Measurements from ENCODE around the gene ACADL.

Gene ACADL

GRCh38 chr2:210224941-210225672, at the start of gene ACADL:
Gene ACADL, minus strand, starts transcription at chr2:210225447. Its CDS starts 184 bp downstream, at chr2:210225263.
- peak; percentile 3 for DNase-seq (ENCODE audit: low read depth)

GRCh38 chr2:210271300-210271699, 46.1 kb upstream of the ACADL start:
- DNase-seq (ENCODE audit: low read depth), result no peak

DNA sequence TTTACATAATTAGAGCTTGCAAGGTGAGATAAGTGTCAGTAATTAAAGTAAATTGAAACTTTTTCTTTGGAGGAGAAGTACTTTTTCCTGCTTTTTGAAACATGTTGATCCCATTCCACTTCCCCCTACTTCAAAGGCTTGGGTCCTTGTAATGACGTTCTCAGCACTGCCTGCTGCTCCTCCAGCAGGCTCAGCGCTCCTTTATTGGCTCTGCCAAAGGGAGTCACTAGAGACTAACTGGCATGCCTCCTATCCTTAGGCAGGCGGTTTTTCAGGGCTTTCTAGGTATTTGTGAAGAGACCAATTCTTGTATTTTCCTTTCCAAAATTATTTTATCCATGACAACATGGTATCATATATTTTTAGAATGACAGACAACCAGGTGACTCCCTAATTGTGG, 43.9 kb upstream of the ACADL start:
- no peak for DNase-seq (ENCODE audit: low read depth)

- DNase-seq (ENCODE audit: low read depth), result no peak
These were observed 43.0 kb upstream of the ACADL start for GRCh38 chr2:210268281-210268680.

- DNase-seq (ENCODE audit: low read depth), result no peak
These were observed 42.5 kb upstream of the ACADL start for GRCh38 chr2:210267698-210268097.

DNA sequence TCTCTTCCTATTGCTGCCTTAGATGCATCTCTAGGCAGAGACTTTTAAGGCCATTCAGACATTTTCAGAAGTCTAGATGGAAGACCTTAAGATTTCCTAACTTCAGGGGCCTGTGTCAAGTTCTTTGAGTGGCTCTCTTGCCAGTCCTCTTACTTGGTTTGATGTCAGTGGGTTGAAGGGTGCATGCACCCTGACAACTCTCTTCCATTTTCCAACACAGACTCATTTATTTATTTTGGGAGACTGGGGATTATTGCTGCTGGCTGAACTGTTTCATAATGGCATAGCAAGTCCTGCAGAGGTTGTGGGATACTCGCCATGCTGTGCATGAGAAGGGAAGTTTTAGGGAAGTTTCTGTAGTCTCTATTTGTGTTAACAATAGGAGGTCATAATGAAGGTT, 39.0 kb upstream of the ACADL start:
- DNase-seq (ENCODE audit: low read depth), result no peak

DNA sequence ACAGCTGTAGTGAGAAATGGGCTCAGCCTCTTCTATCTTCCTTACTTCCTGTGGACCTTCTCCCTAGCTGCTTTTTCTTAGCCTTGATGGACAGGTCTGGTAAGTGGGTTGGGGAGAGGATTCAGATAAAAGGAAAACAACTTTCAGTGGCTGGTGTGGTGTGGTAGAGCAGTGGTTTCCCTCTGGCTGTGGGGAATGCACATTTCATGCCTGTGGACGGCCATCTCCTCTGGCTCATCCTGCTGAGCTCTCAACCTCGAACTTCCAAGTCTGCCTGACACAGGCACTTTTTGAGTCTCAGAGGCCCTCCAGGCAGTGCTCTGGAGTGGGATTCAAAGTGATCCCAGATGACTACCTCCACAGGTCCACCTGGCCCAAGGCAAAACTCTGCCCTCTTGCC, 38.6 kb upstream of the ACADL start:
- DNase-seq (ENCODE audit: low read depth), result no peak

- no peak for DNase-seq (ENCODE audit: low read depth)
These were observed 36.8 kb upstream of the ACADL start for GRCh38 chr2:210262036-210262435.

- no peak for DNase-seq (ENCODE audit: low read depth)
These were observed 34.4 kb upstream of the ACADL start for GRCh38 chr2:210259687-210260086.

DNA sequence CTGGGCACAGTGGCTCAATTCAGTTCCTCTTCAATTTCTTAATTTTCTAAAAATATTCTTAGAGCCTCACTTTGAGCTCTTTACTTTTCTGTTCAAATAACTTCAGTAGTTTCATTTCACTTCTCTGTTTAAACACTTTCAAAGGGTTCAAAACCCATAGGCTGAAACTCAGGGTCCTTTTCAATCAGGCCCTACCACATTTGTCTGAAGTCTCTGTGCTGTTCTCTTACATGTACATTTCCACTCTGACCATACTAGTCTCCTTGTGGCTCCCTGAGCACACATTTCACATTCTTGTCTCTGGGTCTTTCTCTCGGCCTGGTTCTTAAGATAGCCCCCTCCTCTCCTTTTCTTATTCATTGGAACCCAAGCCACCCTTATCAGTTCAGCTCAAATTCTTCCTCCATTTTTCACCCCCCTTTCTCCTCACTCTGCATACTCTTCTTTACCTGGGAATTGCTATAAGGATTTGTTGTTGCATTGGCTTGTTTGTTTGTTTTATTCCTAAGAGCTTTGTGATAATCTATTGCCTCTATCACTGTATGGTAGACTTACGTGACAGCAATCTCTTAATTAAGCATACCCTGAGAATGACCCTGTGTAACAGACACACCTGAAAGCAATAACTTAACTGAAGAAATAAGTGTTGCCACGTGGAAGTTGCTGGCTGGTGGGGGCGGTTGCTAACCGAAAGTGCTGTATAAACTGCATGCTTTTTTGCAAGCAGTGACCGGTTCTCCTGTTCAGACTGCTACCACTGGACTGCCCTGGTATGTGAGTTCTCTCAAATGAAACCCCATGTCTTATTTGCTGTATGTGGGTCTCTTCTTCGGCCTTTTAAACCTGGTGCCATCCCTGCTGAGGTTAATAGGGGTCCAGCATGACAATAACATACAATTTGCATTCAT, 27.7 kb upstream of the ACADL start:
- no peak for DNase-seq (ENCODE audit: low read depth)

- DNase-seq (ENCODE audit: low read depth), result no peak
These were observed 25.4 kb upstream of the ACADL start for GRCh38 chr2:210250622-210251021.

DNA sequence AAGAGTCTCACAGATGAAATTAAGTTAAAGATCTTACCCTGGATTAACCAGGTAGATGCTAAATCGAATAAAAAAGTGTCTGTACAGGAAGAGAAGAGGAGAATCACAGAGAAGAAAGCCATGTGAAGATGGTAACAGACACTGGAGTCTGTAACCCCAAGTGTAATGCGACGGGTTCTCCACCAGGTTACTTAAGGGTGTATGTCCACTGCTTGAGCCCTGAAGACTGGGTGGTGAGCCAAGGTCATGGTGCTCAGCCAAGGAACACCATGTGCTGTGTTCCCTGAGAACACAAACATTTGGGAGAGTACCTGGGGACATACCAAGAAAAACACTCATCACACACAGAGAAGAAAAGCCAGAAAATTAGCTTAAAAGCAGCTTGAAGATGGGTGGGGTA, 8.2 kb upstream of the ACADL start:
- DNase-seq (ENCODE audit: low read depth), result no peak

- DNase-seq (ENCODE audit: low read depth), result no peak
These were observed 5.7 kb upstream of the ACADL start for GRCh38 chr2:210230984-210231383.

- no peak for DNase-seq (ENCODE audit: low read depth)
These were observed 5.3 kb upstream of the ACADL start for GRCh38 chr2:210230518-210230917.

DNA sequence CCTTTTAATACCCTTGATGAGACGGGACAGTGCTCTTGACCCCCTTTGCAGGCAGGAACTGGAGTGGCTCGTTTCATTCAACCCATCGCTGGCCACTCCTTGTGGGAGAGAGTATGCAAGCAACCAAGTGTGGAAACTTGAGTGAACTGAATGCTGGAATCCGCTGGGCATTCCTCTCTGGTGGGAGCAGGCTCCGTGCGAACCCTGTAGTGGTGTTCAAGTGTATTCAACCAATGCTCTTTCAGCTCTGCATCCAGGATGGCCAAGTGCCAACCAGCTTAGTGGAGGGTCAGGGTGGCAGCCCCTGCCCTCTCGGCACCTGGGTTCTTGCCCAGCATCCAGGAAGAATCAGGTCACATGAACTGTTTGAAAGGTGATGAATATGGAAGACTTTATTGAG, 3.3 kb upstream of the ACADL start:
- no peak for DNase-seq (ENCODE audit: low read depth)

- DNase-seq (ENCODE audit: low read depth), result no peak
These were observed 2.2 kb upstream of the ACADL start for GRCh38 chr2:210227290-210228088.

- DNase-seq (ENCODE audit: low read depth), result no peak
These were observed 976 bp upstream of the ACADL start for GRCh38 chr2:210226223-210226622.

DNA sequence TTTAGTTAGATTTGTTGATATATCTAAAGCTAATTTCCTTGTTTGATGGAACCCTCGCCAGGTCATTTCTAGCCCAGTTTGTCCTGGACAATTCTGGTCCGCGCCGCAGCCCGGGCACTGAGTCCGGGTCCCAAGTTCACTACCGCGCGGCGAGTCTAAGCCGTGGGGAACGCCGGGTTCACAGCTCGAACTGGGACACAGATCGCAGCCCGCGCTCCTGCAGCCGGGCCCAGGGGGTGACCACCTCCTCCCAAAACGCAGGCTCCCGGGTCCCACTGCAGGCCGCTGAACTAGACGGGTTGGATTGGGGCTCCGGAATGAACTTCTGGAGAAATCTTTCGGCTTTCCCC, 681 bp downstream of the ACADL start:
- no peak for DNase-seq (ENCODE audit: low read depth)

DNA sequence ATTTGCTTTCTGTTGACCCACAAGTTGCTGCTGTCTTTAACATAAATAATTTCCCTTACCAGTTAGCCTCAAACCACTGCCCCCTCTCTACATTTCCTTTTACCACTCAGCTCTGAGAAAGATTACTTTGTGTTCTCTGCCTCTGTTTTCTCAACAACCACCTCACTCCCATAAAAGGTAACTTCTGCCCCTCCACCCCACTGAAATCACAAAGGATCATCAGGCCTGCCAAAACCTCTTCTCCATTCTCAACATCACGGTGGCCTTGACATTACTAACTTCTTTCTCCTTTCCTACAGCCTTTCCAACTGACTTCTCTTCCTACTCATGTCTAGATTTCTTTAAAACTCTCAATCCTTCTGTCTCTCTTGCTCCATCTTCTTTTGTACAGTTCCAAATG, 10.1 kb downstream of the ACADL start:
- no peak for DNase-seq (ENCODE audit: low read depth)

GRCh38 chr2:210210185-210210584, 15.1 kb downstream of the ACADL start:
- DNase-seq (ENCODE audit: low read depth), result no peak

- DNase-seq (ENCODE audit: low read depth), result no peak
These were observed 17.3 kb downstream of the ACADL start for GRCh38 chr2:210207929-210208328.

GRCh38 chr2:210203558-210203957, 21.7 kb downstream of the ACADL start:
- DNase-seq (ENCODE audit: low read depth), result no peak

GRCh38 chr2:210203147-210203546, 22.1 kb downstream of the ACADL start:
- no peak for DNase-seq (ENCODE audit: low read depth)
